HEK293 (cell line): ENCODE results near the gene WNK3.

Experiments used
- CTCF ChIA-PET: fragments of 350-600 bp; formaldehyde crosslinking; extraction: SDS; loops from one replicate; lab custom pipeline; 2021; ENCODE audit warnings: antibody characterized with exemption; lab: Yijun Ruan, JAX
- POLR2A ChIA-PET: fragments of 300-600 bp; formaldehyde crosslinking; extraction: SDS; loops from one replicate; lab custom pipeline; 2020; ENCODE audit warnings: antibody characterized with exemption, inconsistent platforms; lab: Yijun Ruan, JAX
- H3K27ac ChIP-seq: fragments of 200-500 bp; sonication (Bioruptor generic); 2 replicates; pipeline ENCODE4 v1.5.1; 2014; ENCODE audit warnings: low read depth, low read length, control low read depth, inconsistent platforms; ENCODE audit errors: extremely low read depth
- H3K36me3 ChIP-seq, 2 experiments: fragments of 200-500 bp in 1 of 2; sonication (Bioruptor generic) in 1 of 2; 1 replicate in 1 of 2; 2 replicates in 1 of 2; pipeline ENCODE4 v1.5.1; 2014 to 2017; ENCODE audit warnings: inconsistent platforms in 2 of 2, low read length in 2 of 2; ENCODE audit not compliant: control insufficient read depth in 2 of 2, insufficient read depth in 1 of 2
- H3K4me1 ChIP-seq: fragments of 200-500 bp; sonication (Bioruptor generic); 2 replicates; pipeline ENCODE4 v1.5.1; 2014; ENCODE audit warnings: mild to moderate bottlenecking, low read length, inconsistent platforms; ENCODE audit not compliant: control insufficient read depth, insufficient read depth
- H3K4me3 ChIP-seq: 2 replicates; pipeline ENCODE4 v1.5.1; 2011; ENCODE audit warnings: low read depth, mild to moderate bottlenecking, control low read depth, low read length, moderate library complexity
- H3K9me3 ChIP-seq: fragments of 200-500 bp; sonication (Bioruptor generic); 2 replicates; pipeline ENCODE4 v1.5.1; 2014; ENCODE audit warnings: low read depth, low read length, inconsistent platforms; ENCODE audit not compliant: control insufficient read depth, insufficient read depth
- PATZ1 ChIP-seq: fragments of 450-650 bp; formaldehyde crosslinking; IDR thresholded peaks from 2 replicates; pipeline ENCODE4 v1.5.1; 2016; ENCODE audit warnings: missing biosample characterization, missing genetic modification characterization
- PRDM1 ChIP-seq: fragments of 450-650 bp; formaldehyde crosslinking; IDR thresholded peaks from 2 replicates; pipeline ENCODE4; 2016; ENCODE audit warnings: missing biosample characterization, missing genetic modification characterization
- REPIN1 ChIP-seq: fragments of 450-650 bp; formaldehyde crosslinking; IDR thresholded peaks from 2 replicates; pipeline ENCODE4 v1.5.1; 2017; ENCODE audit warnings: missing biosample characterization, missing genetic modification characterization, low read depth
- SCRT1 ChIP-seq: fragments of 450-650 bp; formaldehyde crosslinking; IDR thresholded peaks from 2 replicates; pipeline ENCODE4 v1.5.1; 2016; ENCODE audit warnings: missing biosample characterization, missing genetic modification characterization, borderline replicate concordance
- WT1 ChIP-seq: fragments of 450-650 bp; formaldehyde crosslinking; IDR thresholded peaks from 2 replicates; pipeline ENCODE4 v1.5.1; 2016; ENCODE audit warnings: missing biosample characterization, missing genetic modification characterization
- YY1 ChIP-seq: fragments of 450-650 bp; formaldehyde crosslinking; IDR thresholded peaks from 2 replicates; pipeline ENCODE4 v1.5.1; 2018; ENCODE audit warnings: missing biosample characterization, missing genetic modification characterization
- ZBTB26 ChIP-seq: fragments of 450-650 bp; formaldehyde crosslinking; optimal IDR thresholded peaks from 2 replicates; pipeline ENCODE3; 2016; ENCODE audit warnings: missing biosample characterization, mild to moderate bottlenecking, missing genetic modification characterization
- ZFP37 ChIP-seq: fragments of 450-650 bp; formaldehyde crosslinking; IDR thresholded peaks from 2 replicates; pipeline ENCODE4 v1.5.1; 2016; ENCODE audit warnings: missing biosample characterization, missing genetic modification characterization
- ZNF132 ChIP-seq: fragments of 450-650 bp; formaldehyde crosslinking; IDR thresholded peaks from 2 replicates; pipeline ENCODE4 v1.5.1; 2017; ENCODE audit warnings: missing biosample characterization, missing genetic modification characterization, borderline replicate concordance
- ZNF148 ChIP-seq: fragments of 450-650 bp; formaldehyde crosslinking; IDR thresholded peaks from 2 replicates; pipeline ENCODE4 v1.5.0; 2017; ENCODE audit warnings: missing biosample characterization, missing genetic modification characterization, borderline replicate concordance
- ZNF19 ChIP-seq: fragments of 450-650 bp; formaldehyde crosslinking; IDR thresholded peaks from 2 replicates; pipeline ENCODE4; 2016; ENCODE audit warnings: missing biosample characterization, missing genetic modification characterization, low read depth
- ZNF23 ChIP-seq: fragments of 450-650 bp; formaldehyde crosslinking; IDR thresholded peaks from 2 replicates; pipeline ENCODE4 v1.5.1; 2016; ENCODE audit warnings: missing biosample characterization, missing genetic modification characterization, borderline replicate concordance
- ZNF239 ChIP-seq: fragments of 450-650 bp; formaldehyde crosslinking; IDR thresholded peaks from 2 replicates; pipeline ENCODE4 v1.5.1; 2016; ENCODE audit warnings: missing biosample characterization, missing genetic modification characterization
- ZNF24 ChIP-seq: fragments of 450-650 bp; formaldehyde crosslinking; IDR thresholded peaks from 2 replicates; pipeline ENCODE4 v1.5.1; 2016; ENCODE audit warnings: missing biosample characterization, missing genetic modification characterization
- ZNF292 ChIP-seq: fragments of 450-650 bp; formaldehyde crosslinking; IDR thresholded peaks from 2 replicates; pipeline ENCODE4 v1.5.1; 2016; ENCODE audit warnings: low read depth, missing biosample characterization, missing genetic modification characterization, borderline replicate concordance
- ZNF354C ChIP-seq: fragments of 450-650 bp; formaldehyde crosslinking; IDR thresholded peaks from 2 replicates; pipeline ENCODE4 v1.5.1; 2016; ENCODE audit warnings: missing biosample characterization, missing genetic modification characterization, low read depth, borderline replicate concordance
- ZNF366 ChIP-seq: fragments of 450-650 bp; formaldehyde crosslinking; conservative IDR thresholded peaks from 2 replicates; pipeline ENCODE4 v1.5.1; 2016; ENCODE audit warnings: missing biosample characterization, missing genetic modification characterization
- ZNF423 ChIP-seq: fragments of 450-650 bp; formaldehyde crosslinking; IDR thresholded peaks from 2 replicates; pipeline ENCODE4 v1.5.1; 2016; ENCODE audit warnings: missing biosample characterization, missing genetic modification characterization
- ZNF426 ChIP-seq: fragments of 450-650 bp; formaldehyde crosslinking; IDR thresholded peaks from 2 replicates; pipeline ENCODE4 v1.5.1; 2017; ENCODE audit warnings: missing biosample characterization, missing genetic modification characterization, mild to moderate bottlenecking, inconsistent platforms, moderate library complexity
- ZNF664 ChIP-seq: fragments of 450-650 bp; formaldehyde crosslinking; IDR thresholded peaks from 2 replicates; pipeline ENCODE4 v1.5.1; 2016; ENCODE audit warnings: missing biosample characterization, missing genetic modification characterization
- ZSCAN30 ChIP-seq: fragments of 450-650 bp; IDR thresholded peaks from 2 replicates; pipeline ENCODE4 v1.5.1; 2018; ENCODE audit warnings: missing biosample characterization, mild to moderate bottlenecking, missing genetic modification characterization, moderate library complexity

Gene WNK3

GRCh38 chrX:54178100-54178940 lies 179.5 kb downstream of the WNK3 start:
- no peak overlapping the region for H3K27ac ChIP-seq

GRCh38 chrX:54177306-54177705 lies 180.5 kb downstream of the WNK3 start:
- Histone ChIP-seq H3K4me1 (peaks cover 5% of the 10 kb centered on the region; the same call in 1 of the 2 replicates), H3K9me3 (no peaks in the 10 kb centered on the region), H3K4me3 (no peak overlapping the region), H3K36me3 (peaks cover 0 to 20% of the 10 kb centered on the region in 2 experiments; a peak in 2 of 3 replicates), H3K27ac (no peak overlapping the region)
- POLR2A ChIA-PET = no interaction called here
- CTCF ChIA-PET = interaction anchor here (0.7 kb wide), 1 partner anchor 1842 kb away, joined by 3 read pairs; no protein-coding TSS in a partner anchor
- TF ChIP-seq PATZ1 (no peak), SCRT1 (no peak), ZNF423 (no peak), ZNF19 (tag by site-specific recombination) (no peak), ZNF23 (tag by site-specific recombination) (no peak), ZNF239 (no peak)

More at GRCh38 chrX:54178100-54178940, 179.5 kb downstream of the WNK3 start:
- ChIA-PET CTCF (interaction anchor here (0.7 kb wide), 1 partner anchor 1841 kb away, joined by 3 read pairs; no protein-coding TSS in a partner anchor), POLR2A (no interaction called here)
- Histone ChIP-seq H3K4me3 (no peak overlapping the region), H3K9me3 (no peaks in the 10 kb centered on the region), H3K4me1 (peaks cover 5% of the 10 kb centered on the region; the same call in 1 of the 2 replicates), H3K36me3 (peaks cover 0 to 17% of the 10 kb centered on the region in 2 experiments; a peak in 2 of 3 replicates)
- peak; percentile 61; the same call in 1 of the 2 replicates for TF ChIP-seq PRDM1 (tag by site-specific recombination)
- 0 out of 2 replicates have a peak, but pooled peaks have one; percentile 22 for TF ChIP-seq ZNF366 (tag by site-specific recombination)
- TF ChIP-seq ZNF354C (tag by site-specific recombination) = no peak
- TF ChIP-seq ZSCAN30 = no peak
- TF ChIP-seq ZNF19 (tag by site-specific recombination) = no peak
- TF ChIP-seq WT1 = no peak
- TF ChIP-seq REPIN1 = no peak
- peak; percentile 71 for TF ChIP-seq ZNF664 (tag by site-specific recombination)
- 0 out of 2 replicates have a peak, but pooled peaks have one; percentile 29 for TF ChIP-seq ZFP37 (tag by site-specific recombination)

- ChIA-PET POLR2A (no interaction called here), CTCF (no interaction called here)
- H3K4me1 ChIP-seq = peaks cover 3% of the 10 kb centered on the region; the same call in 1 of the 2 replicates
- TF ChIP-seq ZNF292 (tag by site-specific recombination) (no peak), ZNF426 (no peak), YY1 (tag by site-specific recombination) (no peak), ZBTB26 (tag by site-specific recombination) (no peak), ZNF24 (tag by site-specific recombination) (no peak), ZNF132 (no peak), ZNF148 (tag by site-specific recombination) (no peak)
- no peak overlapping the region for H3K27ac ChIP-seq
- no peaks in the 10 kb centered on the region for H3K9me3 ChIP-seq
- H3K4me3 ChIP-seq = no peak overlapping the region
- peaks cover 0 to 22% of the 10 kb centered on the region in 2 experiments; a peak in 2 of 3 replicates for H3K36me3 ChIP-seq
These were observed 184.1 kb downstream of the WNK3 start for GRCh38 chrX:54173791-54174190.
